ENCODE measurements around the gene ZKSCAN8. TPM values are rescaled to one million over a fixed set of nuclear protein-coding genes. Genes with fewer than 3 reads are reported as not detected.

The ZKSCAN8 gene
- total RNA-seq, 1 experiment from 2014 or later, result 29.4 TPM

DNA sequence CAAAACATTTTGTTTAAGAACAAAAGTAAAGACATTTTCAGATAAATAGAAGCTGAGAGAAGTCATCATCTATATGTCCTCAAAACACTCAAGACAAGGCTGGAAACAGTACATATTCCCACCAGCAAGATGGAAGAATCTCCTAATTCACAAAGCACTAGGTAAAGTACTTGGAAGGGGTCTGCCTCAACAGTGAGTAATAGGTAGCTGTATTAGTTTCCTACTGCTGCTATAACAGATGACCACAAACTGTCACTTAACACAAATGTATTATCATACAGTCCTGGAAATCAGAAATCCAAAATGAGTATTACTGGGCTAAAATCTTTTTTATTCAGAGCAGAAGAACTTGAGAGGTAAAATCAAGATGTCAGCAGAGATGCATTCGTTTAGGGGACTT is 40.6 kb downstream of the ZKSCAN8 start:
- BruUV-seq (replicated peaks), result no TSS peak
- Histone ChIP-seq H3K9me3 (ENCODE audit: low read depth, low read length, poor library complexity, severe bottlenecking) (peaks cover 13% of the 10 kb centered on the region), H3K36me3 (ENCODE audit: insufficient read depth, low read length, poor library complexity, severe bottlenecking) (no peaks in the 10 kb centered on the region), H3K4me3 (ENCODE audit: low read depth, low read length, poor library complexity, severe bottlenecking) (no peak overlapping the region), H3K27me3 (replicated peaks; ENCODE audit: insufficient read depth, low read depth, low read length, poor library complexity) (no peaks in the 10 kb centered on the region), H3K4me1 (ENCODE audit: insufficient read depth, low read length, poor library complexity, severe bottlenecking) (no peaks in the 10 kb centered on the region), H3K27ac (ENCODE audit: low read depth, low read length, poor library complexity, severe bottlenecking) (no peak overlapping the region)
- DNase-seq (ENCODE audit: low spot score), result no peak
- intact Hi-C loops (cut with micrococcal nuclease; ENCODE audit: unreplicated experiment), result no loop called here
- POLR2A ChIA-PET (ENCODE audit: low non-redundant PET), result interaction anchor here (0.8 kb wide), 1 partner anchor 452 kb away, joined by 3 read pairs; no protein-coding TSS in a partner anchor
- TF ChIP-seq, protein P1, sequence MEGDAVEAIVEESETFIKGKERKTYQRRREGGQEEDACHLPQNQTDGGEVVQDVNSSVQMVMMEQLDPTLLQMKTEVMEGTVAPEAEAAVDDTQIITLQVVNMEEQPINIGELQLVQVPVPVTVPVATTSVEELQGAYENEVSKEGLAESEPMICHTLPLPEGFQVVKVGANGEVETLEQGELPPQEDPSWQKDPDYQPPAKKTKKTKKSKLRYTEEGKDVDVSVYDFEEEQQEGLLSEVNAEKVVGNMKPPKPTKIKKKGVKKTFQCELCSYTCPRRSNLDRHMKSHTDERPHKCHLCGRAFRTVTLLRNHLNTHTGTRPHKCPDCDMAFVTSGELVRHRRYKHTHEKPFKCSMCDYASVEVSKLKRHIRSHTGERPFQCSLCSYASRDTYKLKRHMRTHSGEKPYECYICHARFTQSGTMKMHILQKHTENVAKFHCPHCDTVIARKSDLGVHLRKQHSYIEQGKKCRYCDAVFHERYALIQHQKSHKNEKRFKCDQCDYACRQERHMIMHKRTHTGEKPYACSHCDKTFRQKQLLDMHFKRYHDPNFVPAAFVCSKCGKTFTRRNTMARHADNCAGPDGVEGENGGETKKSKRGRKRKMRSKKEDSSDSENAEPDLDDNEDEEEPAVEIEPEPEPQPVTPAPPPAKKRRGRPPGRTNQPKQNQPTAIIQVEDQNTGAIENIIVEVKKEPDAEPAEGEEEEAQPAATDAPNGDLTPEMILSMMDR (conservative IDR thresholded peaks at IDR 0.05; ENCODE audit: low read depth, low read length), result no peak
- CTCF ChIA-PET, result no interaction called here

DNA sequence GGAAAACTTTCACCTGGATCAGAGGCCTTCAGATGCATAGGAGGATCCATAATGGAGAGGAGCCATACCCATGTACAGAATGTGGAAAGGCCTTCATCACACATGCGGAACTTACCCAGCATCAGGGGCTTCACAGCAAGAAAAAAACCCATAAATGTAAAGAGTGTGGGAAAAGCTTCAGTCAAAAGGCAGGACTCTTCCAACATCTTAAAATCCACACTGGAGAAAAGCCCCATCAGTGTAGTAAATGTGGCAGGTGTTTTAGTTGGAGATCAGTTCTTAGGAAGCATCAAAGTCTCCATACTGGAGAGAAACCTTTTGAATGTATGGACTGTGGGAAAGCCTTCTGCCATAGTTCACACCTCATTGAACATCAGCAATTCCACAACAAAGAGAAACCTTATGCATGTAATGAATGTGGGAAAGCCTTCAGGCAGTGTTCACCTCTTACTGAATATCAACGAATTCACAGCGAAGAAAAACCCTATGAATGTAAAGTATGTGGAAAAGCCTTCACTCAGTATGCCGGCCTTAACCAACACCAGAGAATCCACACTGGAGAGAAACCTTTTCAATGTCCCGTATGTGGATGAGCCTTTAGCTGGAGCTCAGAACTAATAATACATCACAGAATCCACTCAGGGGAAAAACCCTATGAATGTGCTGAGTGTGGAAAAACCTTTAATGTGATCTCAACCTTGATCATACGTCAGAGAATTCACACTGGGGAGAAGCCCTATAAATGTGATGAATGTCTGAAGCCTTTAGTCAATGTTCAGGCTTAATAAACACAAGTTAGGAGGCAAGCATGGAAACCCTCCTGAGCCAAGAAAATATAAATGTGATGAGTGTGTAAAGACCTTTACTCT is 46.7 kb downstream of the ZKSCAN8 start:
- H3K4me3 ChIP-seq (ENCODE audit: low read depth, low read length, poor library complexity, severe bottlenecking), result no peak overlapping the region
- no TSS peak for BruUV-seq (replicated peaks)
- POLR2A ChIA-PET (ENCODE audit: low non-redundant PET), result no interaction called here
- TF ChIP-seq EZH2 (IDR thresholded peaks at IDR 0.05; ENCODE audit: borderline replicate concordance, low read depth, low read length, poor library complexity, severe bottlenecking), result no peak
- TF ChIP-seq, protein P1 (conservative IDR thresholded peaks at IDR 0.05; ENCODE audit: low read depth, low read length), result no peak
- no peak for DNase-seq (ENCODE audit: low spot score)
- peaks cover 46% of the 10 kb centered on the region for H3K9me3 ChIP-seq (ENCODE audit: low read depth, low read length, poor library complexity, severe bottlenecking)
- CTCF ChIA-PET, result no interaction called here
- H3K27ac ChIP-seq (ENCODE audit: low read depth, low read length, poor library complexity, severe bottlenecking), result no peak overlapping the region
- H3K36me3 ChIP-seq (ENCODE audit: insufficient read depth, low read length, poor library complexity, severe bottlenecking), result no peaks in the 10 kb centered on the region
- intact Hi-C loops (cut with micrococcal nuclease; ENCODE audit: unreplicated experiment), result no loop called here
- no peaks in the 10 kb centered on the region for H3K27me3 ChIP-seq (replicated peaks; ENCODE audit: insufficient read depth, low read depth, low read length, poor library complexity)
- no peaks in the 10 kb centered on the region for H3K4me1 ChIP-seq (ENCODE audit: insufficient read depth, low read length, poor library complexity, severe bottlenecking)

DNA sequence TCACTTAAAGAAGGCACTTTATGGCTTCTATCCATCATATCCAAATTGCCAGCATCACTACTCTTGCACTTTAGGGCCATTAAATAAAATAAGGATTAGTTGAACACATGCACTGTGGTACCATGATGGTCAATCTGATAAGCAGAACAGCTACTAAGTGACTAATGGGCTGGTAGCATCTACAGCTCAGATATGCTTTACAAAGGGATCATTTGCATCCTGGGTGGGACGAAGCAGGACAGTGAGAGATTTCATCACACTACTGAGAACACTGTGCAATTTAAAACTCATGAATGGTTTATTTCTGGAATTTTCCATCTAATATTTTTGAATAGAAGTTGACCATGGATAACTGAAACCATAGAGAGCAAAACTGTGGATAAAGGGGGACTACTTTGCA is 58.3 kb downstream of the ZKSCAN8 start:
- no peaks in the 10 kb centered on the region for H3K36me3 ChIP-seq (ENCODE audit: insufficient read depth, low read length, poor library complexity, severe bottlenecking)
- TF ChIP-seq EZH2 (IDR thresholded peaks at IDR 0.05; ENCODE audit: borderline replicate concordance, low read depth, low read length, poor library complexity, severe bottlenecking), result no peak
- TF ChIP-seq, protein P1 (conservative IDR thresholded peaks at IDR 0.05; ENCODE audit: low read depth, low read length), result no peak
- peaks cover 8% of the 10 kb centered on the region for H3K4me1 ChIP-seq (ENCODE audit: insufficient read depth, low read length, poor library complexity, severe bottlenecking)
- H3K27ac ChIP-seq (ENCODE audit: low read depth, low read length, poor library complexity, severe bottlenecking), result no peak overlapping the region
- DNase-seq (ENCODE audit: low spot score), result no peak
- POLR2A ChIA-PET (ENCODE audit: low non-redundant PET), result interaction anchor here (0.6 kb wide), 2 partner anchors 76 to 89 kb away, joined by 3 read pairs; no protein-coding TSS in a partner anchor
- CTCF ChIA-PET, result no interaction called here
- BruUV-seq (replicated peaks), result no TSS peak
- H3K9me3 ChIP-seq (ENCODE audit: low read depth, low read length, poor library complexity, severe bottlenecking), result no peaks in the 10 kb centered on the region
- no peaks in the 10 kb centered on the region for H3K27me3 ChIP-seq (replicated peaks; ENCODE audit: insufficient read depth, low read depth, low read length, poor library complexity)
- intact Hi-C loops (cut with micrococcal nuclease; ENCODE audit: unreplicated experiment), result no loop called here
- no peak overlapping the region for H3K4me3 ChIP-seq (ENCODE audit: low read depth, low read length, poor library complexity, severe bottlenecking)
